Measurements from ENCODE around the gene SEH1L. TPM values are rescaled to one million over a fixed set of nuclear protein-coding genes. Genes with fewer than 3 reads are reported as not detected.

Gene SEH1L
- total RNA-seq, 1 experiment from 2014 or later: 61.2 TPM

GRCh38 chr18:12968115-12968514 lies 20.3 kb downstream of the SEH1L start:
- Mint-ChIP-seq H3K27ac (ENCODE audit: unreplicated experiment) (no peak overlapping the region), H3K4me1 (ENCODE audit: low read depth, unreplicated experiment) (no peaks in the 10 kb centered on the region), H3K27me3 (ENCODE audit: unreplicated experiment) (no peaks in the 10 kb centered on the region), H3K4me3 (ENCODE audit: low read depth, unreplicated experiment) (no peak overlapping the region), H3K36me3 (ENCODE audit: insufficient read depth, unreplicated experiment) (peaks cover 33% of the 10 kb centered on the region), H3K9me3 (ENCODE audit: low read depth, unreplicated experiment) (no peaks in the 10 kb centered on the region)
- TF ChIP-seq CTCF (IDR thresholded peaks at IDR 0.05; ENCODE audit: unreplicated experiment): no peak
- intact Hi-C loops (cut with micrococcal nuclease; ENCODE audit: unreplicated experiment): no loop called here
- DNase-seq: no peak
- CTCF ChIA-PET: interaction anchor here (0.6 kb wide), 1 partner anchor 428 kb away, joined by 5 read pairs; no protein-coding TSS in a partner anchor
- no TSS peak for BruUV-seq (replicated peaks)

GRCh38 chr18:12968619-12969018 lies 20.8 kb downstream of the SEH1L start:
- Mint-ChIP-seq H3K4me1 (ENCODE audit: low read depth, unreplicated experiment) (no peaks in the 10 kb centered on the region), H3K27ac (ENCODE audit: unreplicated experiment) (no peak overlapping the region), H3K27me3 (ENCODE audit: unreplicated experiment) (no peaks in the 10 kb centered on the region), H3K36me3 (ENCODE audit: insufficient read depth, unreplicated experiment) (peaks cover 38% of the 10 kb centered on the region), H3K9me3 (ENCODE audit: low read depth, unreplicated experiment) (no peaks in the 10 kb centered on the region), H3K4me3 (ENCODE audit: low read depth, unreplicated experiment) (no peak overlapping the region)
- BruUV-seq (replicated peaks): no TSS peak
- no peak for TF ChIP-seq CTCF (IDR thresholded peaks at IDR 0.05; ENCODE audit: unreplicated experiment)
- CTCF ChIA-PET: no interaction called here
- DNase-seq: no peak
- intact Hi-C loops (cut with micrococcal nuclease; ENCODE audit: unreplicated experiment): no loop called here

- H3K9me3 Mint-ChIP-seq (ENCODE audit: low read depth, unreplicated experiment): no peaks in the 10 kb centered on the region
- no peaks in the 10 kb centered on the region for H3K27me3 Mint-ChIP-seq (ENCODE audit: unreplicated experiment)
- BruUV-seq (replicated peaks): no TSS peak
- H3K4me1 Mint-ChIP-seq (ENCODE audit: low read depth, unreplicated experiment): no peaks in the 10 kb centered on the region
- no peak overlapping the region for H3K27ac Mint-ChIP-seq (ENCODE audit: unreplicated experiment)
- TF ChIP-seq CTCF (IDR thresholded peaks at IDR 0.05; ENCODE audit: unreplicated experiment): no peak
- no peak overlapping the region for H3K4me3 Mint-ChIP-seq (ENCODE audit: low read depth, unreplicated experiment)
- DNase-seq: no peak
- CTCF ChIA-PET: no interaction called here
- intact Hi-C loops (cut with micrococcal nuclease; ENCODE audit: unreplicated experiment): no loop called here
- H3K36me3 Mint-ChIP-seq (ENCODE audit: insufficient read depth, unreplicated experiment): peaks cover 24% of the 10 kb centered on the region
Observed at GRCh38 chr18:12973562-12974213, 25.9 kb downstream of the SEH1L start.

GRCh38 chr18:12975488-12975887 lies 27.7 kb downstream of the SEH1L start:
- intact Hi-C loops (cut with micrococcal nuclease; ENCODE audit: unreplicated experiment): no loop called here
- Mint-ChIP-seq H3K36me3 (ENCODE audit: insufficient read depth, unreplicated experiment) (peaks cover 19% of the 10 kb centered on the region), H3K27ac (ENCODE audit: unreplicated experiment) (no peak overlapping the region), H3K4me3 (ENCODE audit: low read depth, unreplicated experiment) (no peak overlapping the region), H3K27me3 (ENCODE audit: unreplicated experiment) (no peaks in the 10 kb centered on the region), H3K9me3 (ENCODE audit: low read depth, unreplicated experiment) (no peaks in the 10 kb centered on the region), H3K4me1 (ENCODE audit: low read depth, unreplicated experiment) (no peaks in the 10 kb centered on the region)
- no TSS peak for BruUV-seq (replicated peaks)
- CTCF ChIA-PET: no interaction called here
- no peak for TF ChIP-seq CTCF (IDR thresholded peaks at IDR 0.05; ENCODE audit: unreplicated experiment)
- DNase-seq: no peak
